PC-9 (cell line): ENCODE data around the gene KATNAL1. TPM values are rescaled to one million over a fixed set of nuclear protein-coding genes. Genes with fewer than 3 reads are reported as not detected.

Experiments used
- BruUV-seq: library from RNA; stranded (reverse); fragments of 400-500 nt; replicated peaks from 2 replicates; lab custom pipeline; 2021; lab: Mats Ljungman, UMichigan
- CTCF ChIA-PET: fragments of 300-600 bp; sonication (Branson Sonifier 250); formaldehyde crosslinking; loops from one replicate; lab custom pipeline; 2022; ENCODE audit warnings: antibody characterized with exemption; lab: Charles Lee
- POLR2A ChIA-PET: fragments of 300-600 bp; sonication (Branson Sonifier 250); formaldehyde crosslinking; loops from one replicate; lab custom pipeline; 2022; ENCODE audit warnings: antibody characterized with exemption; ENCODE audit not compliant: unreplicated experiment; lab: Charles Lee
- DNase-seq, 2 experiments: peaks; one replicate each; pipeline versions ENCODE4 v3.0.0 to v3.0.0-alpha.2; 2015 to 2022; ENCODE audit warnings: mixed read lengths in 1 of 2
- H2AFZ ChIP-seq: fragments of 200-600 bp; sonication (generic); 2 replicates; pipeline ENCODE4 v1.8.1; 2017; ENCODE audit warnings: antibody characterized with exemption
- H3F3A ChIP-seq: fragments of 200-600 bp; sonication (generic); 2 replicates; pipeline ENCODE4 v1.8.1; 2017; ENCODE audit warnings: antibody characterized with exemption, mild to moderate bottlenecking, low read depth; ENCODE audit not compliant: insufficient read depth
- H3K27ac ChIP-seq: fragments of 200-600 bp; sonication (generic); 2 replicates; pipeline ENCODE4 v1.6.1; 2016; ENCODE audit warnings: mixed run types
- H3K27me3 ChIP-seq: fragments of 200-600 bp; sonication (generic); 2 replicates; pipeline ENCODE4 v1.6.1; 2016; ENCODE audit warnings: low read depth, mixed run types; ENCODE audit not compliant: insufficient read depth
- H3K36me3 ChIP-seq: fragments of 200-600 bp; sonication (generic); 2 replicates; pipeline ENCODE4 v1.6.1; 2016; ENCODE audit warnings: low read depth, mixed run types
- H3K4me1 ChIP-seq: fragments of 200-600 bp; sonication (generic); replicated peaks from 2 replicates; pipeline ENCODE4 v1.6.1; 2016; ENCODE audit warnings: mixed run types; ENCODE audit not compliant: insufficient read depth
- H3K4me2 ChIP-seq: fragments of 200-600 bp; sonication (generic); 2 replicates; pipeline ENCODE4 v1.6.1; 2017; ENCODE audit warnings: mixed run types
- H3K4me3 ChIP-seq: fragments of 200-600 bp; sonication (generic); 2 replicates; pipeline ENCODE4 v1.6.1; 2016; ENCODE audit warnings: mixed run types
- H3K79me2 ChIP-seq: fragments of 200-600 bp; sonication (generic); 2 replicates; pipeline ENCODE4 v1.6.1; 2017; ENCODE audit warnings: low read depth, mixed run types
- H3K9me2 ChIP-seq: fragments of 200-600 bp; sonication (generic); 2 replicates; pipeline ENCODE4 v1.8.1; 2017; ENCODE audit warnings: mild to moderate bottlenecking; ENCODE audit not compliant: insufficient read depth
- H3K9me3 ChIP-seq: fragments of 200-600 bp; sonication (generic); 2 replicates; pipeline ENCODE4 v1.8.1; 2016; ENCODE audit warnings: low read depth; ENCODE audit not compliant: insufficient read depth
- H4K20me1 ChIP-seq: fragments of 200-600 bp; sonication (generic); 2 replicates; pipeline ENCODE4 v1.8.1; 2017; ENCODE audit not compliant: insufficient read depth
- EZH2 ChIP-seq: fragments of 200-600 bp; sonication (generic); IDR thresholded peaks from 2 replicates; pipeline ENCODE4 v1.8.0; 2017; ENCODE audit warnings: antibody characterized with exemption, low read depth
- intact Hi-C: fragments of 100-400 bp; cut with micrococcal nuclease; formaldehyde crosslinking; loops from one replicate; pipeline ENCODE4 v1.10.0; 2022; ENCODE audit not compliant: unreplicated experiment
- total RNA-seq: library from RNA; stranded (reverse); gene quantifications from 2 replicates; pipeline ENCODE4 v1.2.3, GENCODE V29; 2021
- TF ChIP-seq, protein P1 (sequence below): fragments of 200-600 bp; sonication (generic); conservative IDR thresholded peaks from 2 replicates; pipeline ENCODE4 v1.6.1; 2017; ENCODE audit warnings: mixed run types, antibody characterized with exemption, mild to moderate bottlenecking, moderate library complexity

The KATNAL1 gene
- total RNA-seq, 1 experiment from 2014 or later = 11.8 TPM

DNA sequence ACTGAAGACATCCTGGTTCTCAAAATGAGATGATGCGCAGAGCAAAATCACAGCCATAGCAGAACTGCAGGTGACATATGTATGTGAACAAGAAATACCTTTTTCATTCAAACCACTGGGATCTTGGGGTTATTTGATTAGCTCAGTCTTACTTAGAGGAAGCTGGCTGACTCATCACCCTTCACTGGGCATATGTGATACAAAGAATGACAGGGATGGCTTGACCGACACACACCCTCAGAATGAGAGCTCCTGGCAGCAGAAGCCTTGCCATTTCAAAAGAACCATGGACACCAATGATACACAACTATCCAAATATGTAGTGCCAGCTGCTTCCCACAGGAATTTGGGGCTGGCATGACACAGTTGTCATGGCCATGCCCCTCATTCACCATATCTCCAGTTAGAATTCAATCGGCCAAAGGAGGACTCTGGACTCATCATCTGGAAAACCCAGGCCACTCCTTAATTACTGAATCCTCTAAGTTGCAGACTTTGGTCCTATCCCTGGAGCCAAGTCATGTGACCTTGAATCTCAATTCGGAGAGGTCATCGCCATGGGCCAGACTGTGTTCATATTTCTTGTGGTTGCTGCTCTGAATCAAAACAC, 115.8 kb downstream of the KATNAL1 start:
- TF ChIP-seq EZH2 = no peak
- TF ChIP-seq, protein P1, sequence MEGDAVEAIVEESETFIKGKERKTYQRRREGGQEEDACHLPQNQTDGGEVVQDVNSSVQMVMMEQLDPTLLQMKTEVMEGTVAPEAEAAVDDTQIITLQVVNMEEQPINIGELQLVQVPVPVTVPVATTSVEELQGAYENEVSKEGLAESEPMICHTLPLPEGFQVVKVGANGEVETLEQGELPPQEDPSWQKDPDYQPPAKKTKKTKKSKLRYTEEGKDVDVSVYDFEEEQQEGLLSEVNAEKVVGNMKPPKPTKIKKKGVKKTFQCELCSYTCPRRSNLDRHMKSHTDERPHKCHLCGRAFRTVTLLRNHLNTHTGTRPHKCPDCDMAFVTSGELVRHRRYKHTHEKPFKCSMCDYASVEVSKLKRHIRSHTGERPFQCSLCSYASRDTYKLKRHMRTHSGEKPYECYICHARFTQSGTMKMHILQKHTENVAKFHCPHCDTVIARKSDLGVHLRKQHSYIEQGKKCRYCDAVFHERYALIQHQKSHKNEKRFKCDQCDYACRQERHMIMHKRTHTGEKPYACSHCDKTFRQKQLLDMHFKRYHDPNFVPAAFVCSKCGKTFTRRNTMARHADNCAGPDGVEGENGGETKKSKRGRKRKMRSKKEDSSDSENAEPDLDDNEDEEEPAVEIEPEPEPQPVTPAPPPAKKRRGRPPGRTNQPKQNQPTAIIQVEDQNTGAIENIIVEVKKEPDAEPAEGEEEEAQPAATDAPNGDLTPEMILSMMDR = no peak
- Histone ChIP-seq H3K79me2 (no peaks in the 10 kb centered on the region), H3K4me3 (no peak overlapping the region), H3K36me3 (no peaks in the 10 kb centered on the region), H2AFZ (no peak overlapping the region), H3K4me2 (no peak overlapping the region), H3K9me3 (no peaks in the 10 kb centered on the region), H3K27me3 (no peaks in the 10 kb centered on the region), H3K4me1 (no peaks in the 10 kb centered on the region), H3F3A (no peaks in the 10 kb centered on the region), H4K20me1 (no peaks in the 10 kb centered on the region), H3K27ac (no peak overlapping the region), H3K9me2 (no peaks in the 10 kb centered on the region)
- POLR2A ChIA-PET = no interaction called here
- intact Hi-C loops = no loop called here
- no TSS peak for BruUV-seq
- CTCF ChIA-PET = no interaction called here
- no peak for DNase-seq

DNA sequence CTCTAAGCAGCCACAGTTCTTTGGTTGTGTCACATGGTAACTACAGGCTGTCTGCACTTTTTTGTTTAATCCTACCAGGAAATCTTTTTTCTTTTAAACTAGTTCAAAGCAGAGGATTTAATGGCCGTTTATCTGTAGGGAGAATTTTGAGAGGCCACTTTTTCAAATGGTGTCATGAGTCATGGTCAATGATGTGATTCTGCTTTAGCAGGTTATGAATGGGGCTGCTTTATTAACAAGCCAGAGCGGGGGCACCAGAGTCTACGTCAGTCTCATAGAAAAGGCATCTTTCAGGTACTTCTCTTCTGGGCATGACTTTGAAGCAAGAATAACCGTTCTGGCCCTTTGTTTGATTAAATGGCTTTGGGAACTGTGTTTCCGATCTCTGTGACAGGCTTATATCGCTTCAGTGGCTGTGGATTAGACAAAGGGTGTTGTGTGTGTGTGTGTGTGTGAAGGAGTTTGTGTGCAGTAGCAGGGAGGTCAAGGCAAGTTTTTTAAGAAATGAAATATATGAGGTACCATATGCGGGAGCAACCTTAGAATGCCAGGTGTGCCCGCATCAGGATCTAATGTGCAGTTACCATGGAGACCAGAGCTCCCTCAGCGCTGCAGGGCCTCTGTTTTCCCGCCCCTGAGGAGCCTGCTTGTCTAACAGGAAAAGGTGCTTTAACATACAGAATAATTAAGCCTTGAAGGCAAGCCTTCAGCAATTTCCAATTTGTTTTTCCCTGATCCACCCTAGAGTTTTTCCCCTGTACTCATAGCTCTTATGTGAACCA, 120.5 kb downstream of the KATNAL1 start:
- Histone ChIP-seq H3K4me3 (no peak overlapping the region), H3K4me2 (no peak overlapping the region), H3K9me2 (no peaks in the 10 kb centered on the region; the same call in 1 of the 2 replicates), H3K9me3 (no peaks in the 10 kb centered on the region), H3K4me1 (no peaks in the 10 kb centered on the region), H3F3A (no peaks in the 10 kb centered on the region), H3K36me3 (no peaks in the 10 kb centered on the region), H3K79me2 (no peaks in the 10 kb centered on the region), H2AFZ (no peak overlapping the region), H3K27me3 (no peaks in the 10 kb centered on the region), H4K20me1 (no peaks in the 10 kb centered on the region), H3K27ac (no peak overlapping the region)
- POLR2A ChIA-PET = no interaction called here
- no TSS peak for BruUV-seq
- intact Hi-C loops = no loop called here
- no peak for TF ChIP-seq EZH2
- TF ChIP-seq, protein P1 = no peak
- CTCF ChIA-PET = no interaction called here
- no peak for DNase-seq

DNA sequence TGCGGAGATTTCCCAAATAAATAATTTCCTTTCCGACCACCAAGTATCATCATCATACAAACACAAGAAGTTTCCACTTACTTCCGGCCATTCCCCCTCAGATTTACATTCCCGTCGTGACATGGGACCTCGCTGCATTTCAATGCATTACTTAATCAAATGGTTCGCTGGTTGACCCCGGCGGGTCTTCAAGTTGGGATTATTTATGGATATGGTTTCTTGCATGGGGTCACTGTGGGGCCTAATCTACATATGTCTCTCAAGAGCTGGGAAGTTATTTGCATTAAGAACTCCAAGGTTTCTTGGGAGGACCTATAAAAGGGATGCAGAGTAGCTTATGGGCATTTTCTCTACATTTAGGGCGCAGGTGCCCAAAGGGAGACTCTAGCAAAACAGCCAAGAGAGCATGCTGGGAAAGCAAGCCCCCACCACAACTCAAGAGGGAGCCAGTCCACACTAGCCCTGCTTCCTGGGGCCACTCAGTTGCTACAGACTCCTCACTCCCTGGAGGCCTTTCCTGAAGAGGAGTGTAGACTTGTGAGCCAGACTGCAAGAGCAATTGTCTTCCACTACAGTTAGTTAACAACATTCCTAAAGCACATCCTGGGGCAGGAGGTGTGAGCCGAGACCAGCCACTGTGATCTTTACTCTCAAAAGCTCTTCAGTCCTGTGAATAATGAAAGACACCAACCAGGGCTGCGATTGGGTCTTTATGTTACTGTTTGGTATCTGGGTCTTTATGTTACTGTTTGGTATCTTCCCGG, 125.3 kb downstream of the KATNAL1 start:
- Histone ChIP-seq H3K36me3 (no peaks in the 10 kb centered on the region), H3K4me1 (no peaks in the 10 kb centered on the region), H4K20me1 (no peaks in the 10 kb centered on the region), H3K79me2 (no peaks in the 10 kb centered on the region), H3K27me3 (no peaks in the 10 kb centered on the region), H3K4me3 (no peak overlapping the region), H3K4me2 (no peak overlapping the region), H3K9me3 (no peaks in the 10 kb centered on the region), H3F3A (no peaks in the 10 kb centered on the region), H3K9me2 (no peaks in the 10 kb centered on the region; the same call in 1 of the 2 replicates), H2AFZ (no peak overlapping the region), H3K27ac (no peak overlapping the region)
- DNase-seq = no peak
- BruUV-seq = no TSS peak
- CTCF ChIA-PET = no interaction called here
- TF ChIP-seq, protein P1 = no peak
- TF ChIP-seq EZH2 = no peak
- intact Hi-C loops = no loop called here
- POLR2A ChIA-PET = no interaction called here
